Type B pancreatic cell (in vitro differentiated cells): ENCODE measurements around the gene XKR7. TPM values are rescaled to one million over a fixed set of nuclear protein-coding genes. Genes with fewer than 3 reads are reported as not detected.

ENCODE experiments used
- DNase-seq: peaks from one replicate; pipeline ENCODE4 v3.0.0; 2021; ENCODE audit warnings: mixed read lengths; ENCODE audit not compliant: unreplicated experiment; ENCODE audit errors: extremely low spot score
- H3K27ac Mint-ChIP-seq: 2 replicates; pipeline ENCODE4 v1.8.0; 2021; ENCODE audit warnings: mild to moderate bottlenecking, mixed read lengths
- H3K27me3 Mint-ChIP-seq: 2 replicates; pipeline ENCODE4 v1.8.0; 2021; ENCODE audit warnings: mixed read lengths
- H3K36me3 Mint-ChIP-seq: 2 replicates; pipeline ENCODE4 v1.8.0; 2021; ENCODE audit warnings: mixed read lengths
- H3K4me1 Mint-ChIP-seq: one replicate; pipeline ENCODE4 v1.8.0; 2021; ENCODE audit warnings: mixed read lengths; ENCODE audit not compliant: unreplicated experiment
- H3K4me3 Mint-ChIP-seq: 2 replicates; pipeline ENCODE4 v1.8.0; 2021; ENCODE audit warnings: mild to moderate bottlenecking, mixed read lengths
- H3K9me3 Mint-ChIP-seq: 2 replicates; pipeline ENCODE4 v1.8.0; 2021; ENCODE audit warnings: mixed read lengths
- total RNA-seq: library from RNA; stranded (reverse); gene quantifications from 2 replicates; pipeline ENCODE4 v1.2.1, GENCODE V29; 2021; ENCODE audit warnings: low replicate concordance
- TF ChIP-seq, protein P1 (sequence below): fragments of 200-600 bp; sonication (generic); conservative IDR thresholded peaks from 2 replicates; pipeline ENCODE4 v1.5.0; 2021; ENCODE audit warnings: antibody characterized with exemption, mild to moderate bottlenecking

XKR7 gene
- total RNA-seq, 1 donor from 2014 or later, result 4.9 TPM

DNA sequence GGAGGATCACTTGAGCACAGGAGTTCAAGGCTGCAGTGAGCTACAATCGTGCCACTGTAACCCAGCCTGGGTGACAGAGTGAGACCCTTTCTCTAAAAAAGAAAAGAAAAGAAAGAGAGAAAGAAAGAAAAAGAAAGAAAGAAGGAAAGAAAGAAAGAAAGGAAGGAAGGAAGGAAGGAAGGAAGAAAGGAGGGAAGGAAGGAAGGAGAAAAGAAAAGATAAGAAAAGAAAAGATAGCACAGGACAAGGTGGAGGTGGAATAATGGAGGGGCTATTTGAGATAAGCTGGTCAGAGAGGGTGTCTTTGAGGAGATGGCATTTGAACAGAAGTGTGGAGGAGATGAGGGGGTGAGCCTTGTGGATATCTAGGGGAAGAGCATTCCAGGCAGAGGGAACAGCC is 13.5 kb upstream of the XKR7 start:
- no peaks in the 10 kb centered on the region for H3K9me3 Mint-ChIP-seq

DNA sequence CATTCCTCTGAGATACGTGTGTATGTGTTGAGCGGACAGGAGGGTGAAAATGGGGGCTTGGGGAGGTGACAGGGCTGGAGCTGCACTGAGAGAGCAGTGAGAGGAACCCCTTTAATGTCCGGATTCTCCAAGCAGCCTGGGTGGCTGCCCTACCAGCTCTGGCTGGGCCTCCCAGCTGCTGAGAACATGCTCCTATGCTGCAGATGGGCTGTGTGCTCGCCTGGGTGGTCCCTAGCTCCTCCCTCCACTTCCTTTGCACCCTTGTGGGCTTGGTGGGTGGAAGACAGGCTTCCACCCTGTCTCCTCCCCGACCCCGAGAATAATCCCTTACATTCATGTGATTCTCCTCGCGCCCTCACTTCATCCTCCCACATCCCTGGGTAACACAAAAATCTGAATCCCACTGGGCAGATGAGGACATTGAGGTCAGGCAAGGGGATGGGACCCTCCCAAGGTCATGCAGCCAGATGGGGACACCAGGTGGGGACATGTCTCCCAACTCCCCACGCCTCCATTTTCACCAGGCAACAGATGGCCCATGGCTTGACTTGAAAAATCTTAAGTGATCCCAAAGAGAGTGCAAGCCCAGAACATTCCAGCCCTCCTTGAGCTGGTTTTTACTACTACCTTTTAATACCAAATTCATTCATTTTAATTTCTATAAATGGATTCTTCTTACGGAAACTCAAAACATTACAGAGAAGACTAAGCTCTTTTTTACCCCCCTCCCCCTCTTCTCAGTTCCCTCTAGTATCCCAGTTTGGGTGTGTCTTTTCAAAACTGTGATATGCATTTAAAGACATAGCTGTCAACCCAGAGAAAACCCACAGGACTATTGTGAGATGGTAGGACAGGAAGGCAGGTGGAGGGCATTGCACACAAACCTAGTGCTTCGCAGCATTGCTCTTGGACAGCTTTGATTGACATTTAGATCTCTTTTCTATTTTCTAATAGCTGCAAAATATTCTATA is 11.1 kb upstream of the XKR7 start:
- H3K27ac Mint-ChIP-seq, result no peak overlapping the region
- peaks cover 61% of the 10 kb centered on the region for H3K27me3 Mint-ChIP-seq
- peaks cover 3% of the 10 kb centered on the region for H3K4me1 Mint-ChIP-seq
- TF ChIP-seq, protein P1, sequence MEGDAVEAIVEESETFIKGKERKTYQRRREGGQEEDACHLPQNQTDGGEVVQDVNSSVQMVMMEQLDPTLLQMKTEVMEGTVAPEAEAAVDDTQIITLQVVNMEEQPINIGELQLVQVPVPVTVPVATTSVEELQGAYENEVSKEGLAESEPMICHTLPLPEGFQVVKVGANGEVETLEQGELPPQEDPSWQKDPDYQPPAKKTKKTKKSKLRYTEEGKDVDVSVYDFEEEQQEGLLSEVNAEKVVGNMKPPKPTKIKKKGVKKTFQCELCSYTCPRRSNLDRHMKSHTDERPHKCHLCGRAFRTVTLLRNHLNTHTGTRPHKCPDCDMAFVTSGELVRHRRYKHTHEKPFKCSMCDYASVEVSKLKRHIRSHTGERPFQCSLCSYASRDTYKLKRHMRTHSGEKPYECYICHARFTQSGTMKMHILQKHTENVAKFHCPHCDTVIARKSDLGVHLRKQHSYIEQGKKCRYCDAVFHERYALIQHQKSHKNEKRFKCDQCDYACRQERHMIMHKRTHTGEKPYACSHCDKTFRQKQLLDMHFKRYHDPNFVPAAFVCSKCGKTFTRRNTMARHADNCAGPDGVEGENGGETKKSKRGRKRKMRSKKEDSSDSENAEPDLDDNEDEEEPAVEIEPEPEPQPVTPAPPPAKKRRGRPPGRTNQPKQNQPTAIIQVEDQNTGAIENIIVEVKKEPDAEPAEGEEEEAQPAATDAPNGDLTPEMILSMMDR, result no peak
- H3K4me3 Mint-ChIP-seq, result no peak overlapping the region
- H3K36me3 Mint-ChIP-seq, result no peaks in the 10 kb centered on the region
- H3K9me3 Mint-ChIP-seq, result no peaks in the 10 kb centered on the region
- no peak for DNase-seq

More for the DNA sequence above, 13.5 kb upstream of the XKR7 start:
- DNase-seq, result no peak
- Mint-ChIP-seq H3K36me3 (peaks cover 5% of the 10 kb centered on the region), H3K4me1 (peaks cover 19% of the 10 kb centered on the region), H3K27me3 (peaks cover 44% of the 10 kb centered on the region), H3K4me3 (peak overlapping the region; percentile 17), H3K27ac (no peak overlapping the region)
- TF ChIP-seq, protein P1, result no peak

DNA sequence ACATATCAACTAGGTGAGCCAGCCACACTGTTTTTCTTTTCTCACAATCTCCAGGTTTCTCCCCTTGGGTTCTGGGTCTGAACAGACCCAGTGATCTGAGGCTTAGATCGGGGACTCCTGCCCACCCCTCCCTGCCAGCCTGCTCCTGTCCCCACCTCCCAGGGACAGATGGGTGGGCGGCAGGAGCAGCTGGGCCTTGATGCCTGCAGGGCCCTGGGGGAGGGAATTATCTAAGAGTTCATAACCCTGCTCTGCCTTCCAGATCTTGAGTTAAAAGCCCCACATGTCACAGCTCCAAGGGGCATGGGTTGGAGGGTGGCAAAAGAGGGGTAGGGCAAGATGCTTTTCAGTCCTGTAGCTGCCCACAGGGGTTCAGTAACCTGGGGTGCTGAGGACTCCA is 5.2 kb upstream of the XKR7 start:
- no peak overlapping the region for H3K27ac Mint-ChIP-seq
- H3K36me3 Mint-ChIP-seq, result no peaks in the 10 kb centered on the region
- no peak overlapping the region for H3K4me3 Mint-ChIP-seq
- no peak for DNase-seq
- H3K9me3 Mint-ChIP-seq, result no peaks in the 10 kb centered on the region
- H3K4me1 Mint-ChIP-seq, result peaks cover 5% of the 10 kb centered on the region
- TF ChIP-seq, protein P1, result no peak
- peaks cover 83% of the 10 kb centered on the region for H3K27me3 Mint-ChIP-seq

DNA sequence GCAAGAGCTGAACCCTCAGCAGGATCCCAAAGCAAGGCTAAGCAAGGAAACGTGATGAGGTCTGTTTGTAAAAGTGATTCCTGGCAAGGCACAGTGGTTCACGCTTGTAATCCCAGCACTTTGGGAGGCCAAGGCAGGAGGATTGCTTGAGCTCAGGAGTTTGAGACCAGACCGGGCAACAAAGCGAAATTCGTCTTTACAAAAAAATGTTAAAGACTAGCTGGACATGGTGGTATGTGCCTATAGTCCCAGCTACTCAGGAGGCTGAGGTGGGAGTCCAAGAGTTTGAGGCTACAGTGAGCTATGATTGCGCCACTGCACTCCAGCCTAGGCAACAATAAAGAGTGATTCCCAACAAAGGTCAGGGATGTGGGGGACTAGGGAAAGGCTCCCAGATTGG is 4.1 kb upstream of the XKR7 start:
- TF ChIP-seq, protein P1, result no peak
- DNase-seq, result no peak
- peaks cover 9% of the 10 kb centered on the region for H3K4me1 Mint-ChIP-seq
- peaks cover 83% of the 10 kb centered on the region for H3K27me3 Mint-ChIP-seq
- H3K27ac Mint-ChIP-seq, result no peak overlapping the region
- H3K9me3 Mint-ChIP-seq, result no peaks in the 10 kb centered on the region
- no peak overlapping the region for H3K4me3 Mint-ChIP-seq
- no peaks in the 10 kb centered on the region for H3K36me3 Mint-ChIP-seq

DNA sequence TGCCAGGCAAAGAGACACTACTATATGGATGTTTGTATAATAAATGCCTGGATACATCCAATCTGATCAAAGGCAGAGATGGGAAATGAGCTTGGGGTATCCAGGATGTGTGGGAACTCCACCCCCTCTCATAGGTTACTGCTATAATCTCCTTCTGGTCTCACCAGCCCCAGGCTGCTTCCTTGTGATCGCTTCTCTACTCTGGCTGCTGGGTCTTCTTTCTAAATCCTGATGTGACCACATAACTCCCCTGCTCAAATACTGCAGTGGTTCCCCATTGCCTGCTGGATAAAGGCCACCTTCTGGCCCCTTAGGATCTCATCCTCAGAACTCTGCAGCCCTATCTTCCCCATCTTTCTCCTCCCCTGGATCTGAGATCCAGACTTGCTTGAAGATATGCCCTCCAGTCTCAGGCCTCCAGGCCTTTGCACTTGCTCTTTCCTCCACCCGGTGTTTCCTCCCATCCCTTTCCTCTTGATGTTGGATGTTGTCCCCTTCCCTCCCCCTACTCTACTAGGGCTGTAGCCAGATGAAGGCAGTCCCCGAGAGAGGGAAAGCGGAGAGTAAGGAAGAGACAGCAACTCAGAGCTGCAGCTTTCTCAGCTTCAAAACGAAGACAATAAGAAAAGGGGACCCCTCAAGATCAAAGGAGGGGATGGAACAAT is 828 bp upstream of the XKR7 start:
- Mint-ChIP-seq H3K9me3 (no peaks in the 10 kb centered on the region), H3K27me3 (peaks cover 90% of the 10 kb centered on the region), H3K27ac (no peak overlapping the region), H3K4me3 (peak overlapping the region; percentile 78), H3K36me3 (no peaks in the 10 kb centered on the region), H3K4me1 (peaks cover 9% of the 10 kb centered on the region)
- DNase-seq, result no peak
- TF ChIP-seq, protein P1, result no peak
